ENCODE measurements around the gene BANP.
"Not testable (repeated sequence)": the region's sequence is repeated elsewhere in the genome, so short reads cannot be mapped to it uniquely, and the experiment has no call there.

The BANP gene

GRCh38 chr16:88090377-88091175 is 139.3 kb downstream of the BANP start:
- not testable (repeated sequence) for DNase-seq

GRCh38 chr16:88091221-88091971 is 140.2 kb downstream of the BANP start:
- not testable (repeated sequence) for DNase-seq

- DNase-seq: not testable (repeated sequence)
These were observed 140.7 kb downstream of the BANP start for GRCh38 chr16:88091972-88092302.

- DNase-seq: not testable (repeated sequence)
These were observed 141.7 kb downstream of the BANP start for GRCh38 chr16:88092791-88093555.

GRCh38 chr16:88093556-88094252 is 142.5 kb downstream of the BANP start:
- DNase-seq: not testable (repeated sequence)

GRCh38 chr16:88094253-88094575 is 143.0 kb downstream of the BANP start:
- DNase-seq: not testable (repeated sequence)

GRCh38 chr16:88094900-88095299 is 143.7 kb downstream of the BANP start:
- not testable (repeated sequence) for DNase-seq

GRCh38 chr16:88096659-88097058 is 145.4 kb downstream of the BANP start:
- DNase-seq: not testable (repeated sequence)

- DNase-seq: not testable (repeated sequence)
These were observed 147.7 kb downstream of the BANP start for GRCh38 chr16:88098731-88099562.

- no peak for DNase-seq
These were observed 148.3 kb downstream of the BANP start for GRCh38 chr16:88099563-88099890.

GRCh38 chr16:88099956-88100355 is 148.7 kb downstream of the BANP start:
- DNase-seq: not testable (repeated sequence)

GRCh38 chr16:88100801-88101622 is 149.8 kb downstream of the BANP start:
- not testable (repeated sequence) for DNase-seq

- not testable (repeated sequence) for DNase-seq
These were observed 150.4 kb downstream of the BANP start for GRCh38 chr16:88101623-88102105.

- DNase-seq: no peak
These were observed 151.4 kb downstream of the BANP start for GRCh38 chr16:88102597-88102996.

GRCh38 chr16:88103011-88103410 is 151.8 kb downstream of the BANP start:
- no peak for DNase-seq

- no peak for DNase-seq
These were observed 152.5 kb downstream of the BANP start for GRCh38 chr16:88103581-88104188.

GRCh38 chr16:88104363-88104762 is 153.1 kb downstream of the BANP start:
- DNase-seq: not testable (repeated sequence)

- DNase-seq: not testable (repeated sequence)
These were observed 154.4 kb downstream of the BANP start for GRCh38 chr16:88105574-88106140.

- not testable (repeated sequence) for DNase-seq
These were observed 155.3 kb downstream of the BANP start for GRCh38 chr16:88106566-88106965.

- DNase-seq: no peak
These were observed 157.5 kb downstream of the BANP start for GRCh38 chr16:88108762-88109161.

Measured in activated effector memory CD4-positive, alpha-beta T cell treated with anti-CD3 and anti-CD28 coated beads, Interleukin-2, amount 50 U/mL, for 16 hours (primary cell).